SU-DHL-6 (cell line): ENCODE results near the gene TMPRSS5.

Source experiments
- H2AFZ ChIP-seq: fragments of 200-600 bp; sonication (generic); 2 replicates; pipeline ENCODE4 v1.6.1; 2014; ENCODE audit warnings: low read depth, mild to moderate bottlenecking, moderate library complexity, mixed read lengths, antibody characterized with exemption, low read length; ENCODE audit not compliant: severe bottlenecking
- H3F3A ChIP-seq: fragments of 200-600 bp; shearing (Covaris generic); 2 replicates; pipeline ENCODE4 v1.6.0; 2016; ENCODE audit warnings: antibody characterized with exemption, mild to moderate bottlenecking; ENCODE audit not compliant: insufficient read depth
- H3K27ac ChIP-seq: fragments of 200-600 bp; sonication (generic); 2 replicates; pipeline ENCODE4 v1.5.1; 2016; ENCODE audit warnings: low read depth, mild to moderate bottlenecking, low read length, moderate library complexity, mixed read lengths
- H3K27me3 ChIP-seq: fragments of 200-600 bp; sonication (generic), shearing (Covaris generic); 2 replicates; pipeline ENCODE4 v1.6.0; 2014; ENCODE audit warnings: mild to moderate bottlenecking, low read length
- H3K36me3 ChIP-seq: fragments of 200-600 bp; sonication (generic); 2 replicates; pipeline ENCODE4 v1.6.1; 2014; ENCODE audit warnings: mild to moderate bottlenecking, low read length, mixed read lengths
- H3K4me2 ChIP-seq: fragments of 300-600, 200-600 bp; shearing (Covaris generic), sonication (generic); 2 replicates; pipeline ENCODE4 v1.6.0; 2014; ENCODE audit warnings: low read length, low read depth, mild to moderate bottlenecking; ENCODE audit not compliant: poor library complexity, severe bottlenecking
- H3K4me3 ChIP-seq: fragments of 200-600 bp; sonication (generic); 2 replicates; pipeline ENCODE4 v1.5.1; 2014; ENCODE audit warnings: antibody characterized with exemption, low read length, mild to moderate bottlenecking, mixed read lengths; ENCODE audit not compliant: insufficient read depth, poor library complexity, severe bottlenecking
- H3K79me2 ChIP-seq: fragments of 200-600 bp; sonication (generic); 2 replicates; pipeline ENCODE4 v1.6.1; 2014; ENCODE audit warnings: mild to moderate bottlenecking, low read length, moderate library complexity; ENCODE audit not compliant: insufficient read depth
- H3K9ac ChIP-seq: fragments of 200-600 bp; sonication (generic); 2 replicates; pipeline ENCODE4 v1.7.0; 2014; ENCODE audit warnings: mild to moderate bottlenecking, low read length
- H3K9me2 ChIP-seq: fragments of 200-600 bp; sonication (generic); replicated peaks from 2 replicates; pipeline ENCODE4 v1.6.1; 2014; ENCODE audit warnings: low read length; ENCODE audit not compliant: insufficient read depth
- H3K9me3 ChIP-seq: fragments of 200-600 bp; sonication (generic); 2 replicates; pipeline ENCODE4 v1.6.1; 2014; ENCODE audit warnings: low read length, mixed read lengths; ENCODE audit not compliant: insufficient read depth
- H4K20me1 ChIP-seq: fragments of 200-600 bp; sonication (generic); 2 replicates; pipeline ENCODE4 v1.6.1; 2014; ENCODE audit warnings: low read depth, mild to moderate bottlenecking, antibody characterized with exemption, low read length, moderate library complexity, mixed read lengths
- EZH2phosphoT487 ChIP-seq: fragments of 200-600 bp; sonication (generic), shearing (Covaris generic); conservative IDR thresholded peaks from 2 replicates; pipeline ENCODE4 v1.6.1; 2018; ENCODE audit warnings: mild to moderate bottlenecking, antibody characterized with exemption, low read length, moderate library complexity, mixed read lengths
- TF ChIP-seq, protein P1 (sequence below): fragments of 200-600 bp; sonication (generic); IDR thresholded peaks from one replicate; pipeline ENCODE4 v1.5.1; 2017; ENCODE audit warnings: antibody characterized with exemption, mild to moderate bottlenecking, low read length, moderate library complexity; ENCODE audit not compliant: insufficient read depth, poor library complexity, severe bottlenecking

The TMPRSS5 gene

GRCh38 chr11:113647856-113648255 lies 58.3 kb downstream of the TMPRSS5 start:
- no peak for TF ChIP-seq EZH2phosphoT487
- TF ChIP-seq, protein P1, sequence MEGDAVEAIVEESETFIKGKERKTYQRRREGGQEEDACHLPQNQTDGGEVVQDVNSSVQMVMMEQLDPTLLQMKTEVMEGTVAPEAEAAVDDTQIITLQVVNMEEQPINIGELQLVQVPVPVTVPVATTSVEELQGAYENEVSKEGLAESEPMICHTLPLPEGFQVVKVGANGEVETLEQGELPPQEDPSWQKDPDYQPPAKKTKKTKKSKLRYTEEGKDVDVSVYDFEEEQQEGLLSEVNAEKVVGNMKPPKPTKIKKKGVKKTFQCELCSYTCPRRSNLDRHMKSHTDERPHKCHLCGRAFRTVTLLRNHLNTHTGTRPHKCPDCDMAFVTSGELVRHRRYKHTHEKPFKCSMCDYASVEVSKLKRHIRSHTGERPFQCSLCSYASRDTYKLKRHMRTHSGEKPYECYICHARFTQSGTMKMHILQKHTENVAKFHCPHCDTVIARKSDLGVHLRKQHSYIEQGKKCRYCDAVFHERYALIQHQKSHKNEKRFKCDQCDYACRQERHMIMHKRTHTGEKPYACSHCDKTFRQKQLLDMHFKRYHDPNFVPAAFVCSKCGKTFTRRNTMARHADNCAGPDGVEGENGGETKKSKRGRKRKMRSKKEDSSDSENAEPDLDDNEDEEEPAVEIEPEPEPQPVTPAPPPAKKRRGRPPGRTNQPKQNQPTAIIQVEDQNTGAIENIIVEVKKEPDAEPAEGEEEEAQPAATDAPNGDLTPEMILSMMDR = no peak
- Histone ChIP-seq H3K9me3 (no peaks in the 10 kb centered on the region), H3K4me2 (no peak overlapping the region), H3K4me3 (no peak overlapping the region), H3K79me2 (no peaks in the 10 kb centered on the region), H3K9ac (no peak overlapping the region), H2AFZ (no peak overlapping the region), H3F3A (no peaks in the 10 kb centered on the region), H3K9me2 (no peaks in the 10 kb centered on the region), H3K27ac (no peak overlapping the region), H3K27me3 (no peaks in the 10 kb centered on the region), H4K20me1 (no peaks in the 10 kb centered on the region), H3K36me3 (no peaks in the 10 kb centered on the region)

GRCh38 chr11:113647108-113647507 lies 59.0 kb downstream of the TMPRSS5 start:
- no peaks in the 10 kb centered on the region for H4K20me1 ChIP-seq
- H2AFZ ChIP-seq = no peak overlapping the region
- H3K4me2 ChIP-seq = no peak overlapping the region
- H3K9ac ChIP-seq = no peak overlapping the region
- no peaks in the 10 kb centered on the region for H3K27me3 ChIP-seq
- no peaks in the 10 kb centered on the region for H3F3A ChIP-seq
- no peaks in the 10 kb centered on the region for H3K9me3 ChIP-seq
- no peaks in the 10 kb centered on the region for H3K79me2 ChIP-seq
- TF ChIP-seq EZH2phosphoT487 = no peak
- TF ChIP-seq, protein P1 = no peak
- H3K4me3 ChIP-seq = no peak overlapping the region
- H3K27ac ChIP-seq = no peak overlapping the region
- H3K36me3 ChIP-seq = no peaks in the 10 kb centered on the region
- no peaks in the 10 kb centered on the region for H3K9me2 ChIP-seq

DNA sequence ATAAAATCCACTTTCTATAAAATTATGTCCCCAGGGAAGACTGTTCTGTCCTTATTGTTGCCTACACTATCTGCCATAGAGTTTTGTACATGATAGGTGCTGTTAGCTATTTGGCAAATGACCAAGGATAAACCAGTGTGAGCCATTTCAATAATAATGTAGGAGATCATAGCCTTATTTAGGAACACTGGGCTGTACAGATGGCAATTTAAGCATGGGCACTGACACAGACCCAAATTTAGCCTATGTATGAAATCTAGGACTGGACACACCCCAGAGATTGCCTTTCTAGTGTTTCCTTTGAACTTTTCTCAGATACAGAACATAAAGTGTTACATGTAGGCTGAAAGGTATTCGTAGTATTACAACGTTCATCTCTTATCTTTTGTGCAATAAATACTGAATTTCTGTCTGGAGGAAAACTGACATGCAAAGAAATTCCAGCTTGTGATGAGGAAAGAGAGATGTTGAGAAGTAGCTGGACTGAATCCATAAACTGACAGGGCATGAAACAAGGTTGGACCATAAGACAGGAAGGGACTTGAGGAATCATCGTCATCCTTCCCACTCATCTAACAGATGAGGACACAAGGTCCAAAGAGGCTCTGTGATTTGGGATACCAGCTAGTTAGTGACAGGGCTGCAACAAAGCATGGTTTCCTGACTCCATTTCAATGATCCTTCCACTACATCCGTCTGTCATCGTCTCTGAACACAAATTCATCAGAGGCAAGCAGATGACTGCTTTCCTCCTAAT lies 60.3 kb downstream of the TMPRSS5 start:
- Histone ChIP-seq H3K27ac (no peak overlapping the region), H2AFZ (no peak overlapping the region), H3K9me2 (no peaks in the 10 kb centered on the region), H3F3A (no peaks in the 10 kb centered on the region), H3K4me2 (no peak overlapping the region), H3K4me3 (no peak overlapping the region), H3K27me3 (no peaks in the 10 kb centered on the region), H3K36me3 (no peaks in the 10 kb centered on the region), H3K9me3 (no peaks in the 10 kb centered on the region), H3K9ac (no peak overlapping the region), H4K20me1 (no peaks in the 10 kb centered on the region), H3K79me2 (no peaks in the 10 kb centered on the region)
- TF ChIP-seq, protein P1 = no peak
- TF ChIP-seq EZH2phosphoT487 = no peak
